ENCODE measurements around the gene INTS14. TPM values are rescaled to one million over a fixed set of nuclear protein-coding genes. Genes with fewer than 3 reads are reported as not detected.

INTS14 gene
- total and polyA plus RNA-seq, 4 donors: 12.0 to 26.4 (median 16.0) TPM

GRCh38 chr15:65659502-65660052 is 48.6 kb upstream of the INTS14 start:
- TF ChIP-seq EGR1 (IDR thresholded peaks at IDR 0.05; ENCODE audit: low read depth in 2 of 2) (no peak), ZBTB33 (IDR thresholded peaks at IDR 0.05) (no peak), NR2F2 (IDR thresholded peaks at IDR 0.05) (no peak), JUND (IDR thresholded peaks at IDR 0.05) (no peak), TAF1 (conservative IDR thresholded peaks at IDR 0.05) (no peak), RXRA (IDR thresholded peaks at IDR 0.05) (no peak), REST (IDR thresholded peaks at IDR 0.05) (no peak), CTCF (IDR thresholded peaks at IDR 0.05; ENCODE audit: low read depth, low read length, missing input control) (no peak), FOXA1 (IDR thresholded peaks at IDR 0.05) (no peak), HNF4G (IDR thresholded peaks at IDR 0.05) (no peak), GABPA (IDR thresholded peaks at IDR 0.05 in 1 of 2, conservative IDR thresholded peaks at IDR 0.05 in 1 of 2) (no peak), MAX (IDR thresholded peaks at IDR 0.05) (no peak), SP1 (IDR thresholded peaks at IDR 0.05) (no peak)
- Histone ChIP-seq H3K36me3 (ENCODE audit: control insufficient read depth in 4 of 4, insufficient read depth in 3 of 4, low read depth in 1 of 4, low read length in 3 of 4) (peaks cover 7 to 44% (median 37%) of the 10 kb centered on the region in 4 donors), H3K4me1 (ENCODE audit: control insufficient read depth in 4 of 4, insufficient read depth in 4 of 4, low read length in 3 of 4) (no peaks in the 10 kb centered on the region), H3K4me3 (ENCODE audit: low read depth in 1 of 3, low read length in 3 of 3) (no peak overlapping the region), H3K9ac (ENCODE audit: low read depth in 1 of 2, low read length in 2 of 2) (no peak overlapping the region), H3K27me3 (ENCODE audit: control insufficient read depth in 4 of 4, insufficient read depth in 4 of 4, low read length in 3 of 4) (no peaks in the 10 kb centered on the region), H3K9me3 (ENCODE audit: control insufficient read depth in 4 of 4, low read length in 3 of 4) (no peaks in the 10 kb centered on the region), H3K27ac (ENCODE audit: low read depth in 1 of 2, low read length in 2 of 2) (no peak overlapping the region)
- DNase-seq (ENCODE audit: low spot score): no peak
- WGBS: 88% methylated on average over 4 of the region's 4 CpGs

- no peaks in the 10 kb centered on the region for H3K27me3 ChIP-seq (ENCODE audit: control insufficient read depth in 4 of 4, insufficient read depth in 4 of 4, low read length in 3 of 4)
- H3K4me3 ChIP-seq (ENCODE audit: low read depth in 1 of 3, low read length in 3 of 3): no peak overlapping the region
- no peaks in the 10 kb centered on the region for H3K4me1 ChIP-seq (ENCODE audit: control insufficient read depth in 4 of 4, insufficient read depth in 4 of 4, low read length in 3 of 4)
- no peaks in the 10 kb centered on the region for H3K9me3 ChIP-seq (ENCODE audit: control insufficient read depth in 4 of 4, low read length in 3 of 4)
- no peak for DNase-seq (ENCODE audit: low spot score)
- 93% methylated on average over 4 of the region's 4 CpGs for WGBS
- H3K36me3 ChIP-seq (ENCODE audit: control insufficient read depth in 4 of 4, insufficient read depth in 3 of 4, low read depth in 1 of 4, low read length in 3 of 4): peaks cover 4 to 49% (median 26%) of the 10 kb centered on the region in 4 donors
- no peak overlapping the region for H3K9ac ChIP-seq (ENCODE audit: low read depth in 1 of 2, low read length in 2 of 2)
- no peak overlapping the region for H3K27ac ChIP-seq (ENCODE audit: low read depth in 1 of 2, low read length in 2 of 2)
- TF ChIP-seq RXRA (IDR thresholded peaks at IDR 0.05): no peak
- no peak for TF ChIP-seq GABPA (IDR thresholded peaks at IDR 0.05 in 1 of 2, conservative IDR thresholded peaks at IDR 0.05 in 1 of 2)
- no peak for TF ChIP-seq FOXA2 (IDR thresholded peaks at IDR 0.05)
- no peak for TF ChIP-seq NR2F2 (IDR thresholded peaks at IDR 0.05)
- TF ChIP-seq JUND (IDR thresholded peaks at IDR 0.05): no peak
- TF ChIP-seq CTCF (IDR thresholded peaks at IDR 0.05; ENCODE audit: low read depth, low read length, missing input control): no peak
- TF ChIP-seq RAD21 (IDR thresholded peaks at IDR 0.05): no peak
- no peak for TF ChIP-seq REST (IDR thresholded peaks at IDR 0.05)
- no peak for TF ChIP-seq FOXA1 (IDR thresholded peaks at IDR 0.05)
- no peak for TF ChIP-seq SP1 (IDR thresholded peaks at IDR 0.05)
- no peak for TF ChIP-seq EGR1 (IDR thresholded peaks at IDR 0.05; ENCODE audit: low read depth in 2 of 2)
- no peak for TF ChIP-seq TAF1 (conservative IDR thresholded peaks at IDR 0.05)
- TF ChIP-seq HNF4G (IDR thresholded peaks at IDR 0.05): no peak
- TF ChIP-seq YY1 (IDR thresholded peaks at IDR 0.05): no peak
Observed at GRCh38 chr15:65655457-65655856, 44.5 kb upstream of the INTS14 start.

Measured in liver (tissue), 9 donors.